Measurements from ENCODE around the gene FNIP1. TPM values are rescaled to one million over a fixed set of nuclear protein-coding genes. Genes with fewer than 3 reads are reported as not detected.
"Not testable (repeated sequence)": the region's sequence is repeated elsewhere in the genome, so short reads cannot be mapped to it uniquely, and the experiment has no call there.

FNIP1 gene
- total RNA-seq, 4 donors from 2014 or later = 50.2 to 64.1 (median 52.1) TPM

DNA sequence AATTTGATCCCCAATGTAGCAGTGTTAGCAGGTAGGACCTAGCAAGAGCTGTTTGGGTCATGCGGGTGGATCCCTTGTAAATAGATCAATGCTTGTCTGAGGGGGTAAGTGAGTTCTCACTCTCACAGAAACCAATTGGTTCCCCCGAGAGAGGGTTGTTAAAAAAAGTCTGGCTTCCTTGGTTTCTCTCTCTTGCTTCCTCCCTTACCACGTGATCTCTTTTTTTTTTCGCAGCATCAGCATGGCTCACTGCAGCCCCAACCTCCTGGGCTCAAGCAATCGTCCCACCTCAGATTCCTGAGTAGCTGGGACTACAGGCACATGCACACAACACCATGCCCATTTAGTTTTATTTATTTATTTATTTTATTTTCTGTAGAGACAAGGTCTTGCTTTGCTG, 188.2 kb downstream of the FNIP1 start:
- ATAC-seq (ENCODE audit: low FRiP score) (no peak), DNase-seq (ENCODE audit: low spot score) (no peak)
- TF ChIP-seq, protein P1, sequence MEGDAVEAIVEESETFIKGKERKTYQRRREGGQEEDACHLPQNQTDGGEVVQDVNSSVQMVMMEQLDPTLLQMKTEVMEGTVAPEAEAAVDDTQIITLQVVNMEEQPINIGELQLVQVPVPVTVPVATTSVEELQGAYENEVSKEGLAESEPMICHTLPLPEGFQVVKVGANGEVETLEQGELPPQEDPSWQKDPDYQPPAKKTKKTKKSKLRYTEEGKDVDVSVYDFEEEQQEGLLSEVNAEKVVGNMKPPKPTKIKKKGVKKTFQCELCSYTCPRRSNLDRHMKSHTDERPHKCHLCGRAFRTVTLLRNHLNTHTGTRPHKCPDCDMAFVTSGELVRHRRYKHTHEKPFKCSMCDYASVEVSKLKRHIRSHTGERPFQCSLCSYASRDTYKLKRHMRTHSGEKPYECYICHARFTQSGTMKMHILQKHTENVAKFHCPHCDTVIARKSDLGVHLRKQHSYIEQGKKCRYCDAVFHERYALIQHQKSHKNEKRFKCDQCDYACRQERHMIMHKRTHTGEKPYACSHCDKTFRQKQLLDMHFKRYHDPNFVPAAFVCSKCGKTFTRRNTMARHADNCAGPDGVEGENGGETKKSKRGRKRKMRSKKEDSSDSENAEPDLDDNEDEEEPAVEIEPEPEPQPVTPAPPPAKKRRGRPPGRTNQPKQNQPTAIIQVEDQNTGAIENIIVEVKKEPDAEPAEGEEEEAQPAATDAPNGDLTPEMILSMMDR (IDR thresholded peaks at IDR 0.05) = no peak

- TF ChIP-seq, protein P1 (IDR thresholded peaks at IDR 0.05) = no peak
- no peak for ATAC-seq (ENCODE audit: low FRiP score)
Measured at GRCh38 chr5:131607903-131608540, 188.8 kb downstream of the FNIP1 start.

GRCh38 chr5:131607418-131607817, 189.4 kb downstream of the FNIP1 start:
- DNase-seq (ENCODE audit: low spot score) = no peak
- ATAC-seq (ENCODE audit: low FRiP score) = no peak
- TF ChIP-seq, protein P1 (IDR thresholded peaks at IDR 0.05) = no peak

More at GRCh38 chr5:131607903-131608540, 188.8 kb downstream of the FNIP1 start:
- DNase-seq (ENCODE audit: low spot score) = no peak

- DNase-seq (ENCODE audit: low spot score) (no peak), ATAC-seq (ENCODE audit: low FRiP score) (no peak)
- TF ChIP-seq, protein P1 (IDR thresholded peaks at IDR 0.05) = no peak
Measured at GRCh38 chr5:131605086-131605485, 191.7 kb downstream of the FNIP1 start.

GRCh38 chr5:131595088-131596033, 201.5 kb downstream of the FNIP1 start:
- TF ChIP-seq, protein P1 (IDR thresholded peaks at IDR 0.05) = no peak
- ATAC-seq (ENCODE audit: low FRiP score) (no peak), DNase-seq (ENCODE audit: low spot score) (no peak)

DNA sequence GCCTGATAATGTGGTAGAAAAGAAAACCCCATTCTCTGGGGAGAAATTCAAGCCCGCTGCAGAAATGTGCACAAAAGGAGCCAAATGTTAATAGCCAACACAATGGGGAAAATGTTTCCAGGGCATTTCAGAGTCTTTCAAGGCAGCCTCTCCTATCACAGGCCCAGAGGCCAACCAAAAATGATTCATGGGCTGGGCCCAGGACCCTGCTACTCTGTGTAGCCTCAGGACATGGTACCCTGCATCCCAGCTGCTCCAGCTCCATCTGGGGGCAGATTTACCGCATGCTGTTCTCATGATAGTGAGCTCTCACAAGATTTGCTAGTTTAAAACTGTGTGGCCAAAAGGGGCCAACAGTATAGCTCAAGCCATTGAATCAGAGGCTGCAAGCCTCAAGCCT, 202.9 kb downstream of the FNIP1 start:
- DNase-seq (ENCODE audit: low spot score) = no peak
- TF ChIP-seq, protein P1 (IDR thresholded peaks at IDR 0.05) = no peak
- ATAC-seq (ENCODE audit: low FRiP score) = no peak

DNA sequence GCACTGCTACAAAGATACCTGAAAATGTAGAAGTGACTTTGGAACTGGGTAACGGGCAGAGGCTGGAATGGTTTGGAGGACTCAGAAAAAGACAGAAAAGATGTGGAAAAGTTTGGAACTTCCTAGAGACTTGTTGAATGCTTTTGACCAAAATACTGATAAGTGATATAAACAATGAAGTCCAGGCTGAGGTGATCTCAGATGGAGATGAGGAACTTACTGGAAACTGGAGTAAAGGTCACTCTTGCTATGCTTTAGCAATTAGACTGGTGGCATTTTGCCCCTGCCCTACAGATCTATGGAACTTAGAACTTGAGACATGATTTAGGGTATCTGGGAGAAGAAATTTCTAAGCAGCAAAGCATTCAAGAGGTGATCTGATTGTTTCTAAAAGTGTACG, 203.4 kb downstream of the FNIP1 start:
- DNase-seq (ENCODE audit: low spot score) = not testable (repeated sequence)

More for the DNA sequence above, 203.4 kb downstream of the FNIP1 start:
- not testable (repeated sequence) for ATAC-seq (ENCODE audit: low FRiP score)

Measured in omental fat pad (tissue), 4 donors.